ENCODE results near the gene NOXA1.
A peak's percentile ranks its signal among the peaks of the same experiment; 100 is the strongest.

NOXA1 gene

GRCh38 chr9:137398561-137399468, 24.4 kb upstream of the NOXA1 start:
- Histone ChIP-seq H3K36me3 (ENCODE audit: control insufficient read depth in 1 of 2, insufficient read depth in 2 of 2, low read length in 2 of 2) (peaks cover 0 to 13% of the 10 kb centered on the region in 2 donors), H3K4me1 (ENCODE audit: control insufficient read depth in 1 of 2, insufficient read depth in 2 of 2, low read length in 2 of 2) (no peaks in the 10 kb centered on the region), H3K27me3 (ENCODE audit: low read depth, low read length) (no peaks in the 10 kb centered on the region), H3K27ac (ENCODE audit: low read length) (no peak overlapping the region), H3K4me3 (ENCODE audit: low read depth in 1 of 2, low read length in 2 of 2) (no peak overlapping the region), H3K9me3 (ENCODE audit: control insufficient read depth in 1 of 2, low read length in 2 of 2) (no peaks in the 10 kb centered on the region)

- Histone ChIP-seq H3K36me3 (ENCODE audit: control insufficient read depth in 1 of 2, insufficient read depth in 2 of 2, low read length in 2 of 2) (no peaks in the 10 kb centered on the region), H3K9me3 (ENCODE audit: control insufficient read depth in 1 of 2, low read length in 2 of 2) (no peaks in the 10 kb centered on the region), H3K4me3 (ENCODE audit: low read depth in 1 of 2, low read length in 2 of 2) (no peak overlapping the region), H3K27ac (ENCODE audit: low read length) (no peak overlapping the region), H3K4me1 (ENCODE audit: control insufficient read depth in 1 of 2, insufficient read depth in 2 of 2, low read length in 2 of 2) (peaks cover 0 to 10% of the 10 kb centered on the region in 2 donors), H3K27me3 (ENCODE audit: low read depth, low read length) (no peaks in the 10 kb centered on the region)
Observed at GRCh38 chr9:137402746-137403145, 20.4 kb upstream of the NOXA1 start.

- no peak overlapping the region for H3K27ac ChIP-seq (ENCODE audit: low read length)
- no peaks in the 10 kb centered on the region for H3K27me3 ChIP-seq (ENCODE audit: low read depth, low read length)
- no peaks in the 10 kb centered on the region for H3K9me3 ChIP-seq (ENCODE audit: control insufficient read depth in 1 of 2, low read length in 2 of 2)
Observed at GRCh38 chr9:137403269-137403668, 19.9 kb upstream of the NOXA1 start.

GRCh38 chr9:137404961-137405567, 18.1 kb upstream of the NOXA1 start:
- H3K4me3 ChIP-seq (ENCODE audit: low read depth in 1 of 2, low read length in 2 of 2), result no peak overlapping the region
- H3K27ac ChIP-seq (ENCODE audit: low read length), result no peak overlapping the region
- H3K36me3 ChIP-seq (ENCODE audit: control insufficient read depth in 1 of 2, insufficient read depth in 2 of 2, low read length in 2 of 2), result no peaks in the 10 kb centered on the region
- H3K27me3 ChIP-seq (ENCODE audit: low read depth, low read length), result no peaks in the 10 kb centered on the region
- H3K9me3 ChIP-seq (ENCODE audit: control insufficient read depth in 1 of 2, low read length in 2 of 2), result no peaks in the 10 kb centered on the region
- peaks cover 0 to 10% of the 10 kb centered on the region in 2 donors for H3K4me1 ChIP-seq (ENCODE audit: control insufficient read depth in 1 of 2, insufficient read depth in 2 of 2, low read length in 2 of 2)

More at GRCh38 chr9:137403269-137403668, 19.9 kb upstream of the NOXA1 start:
- no peak overlapping the region for H3K4me3 ChIP-seq (ENCODE audit: low read depth in 1 of 2, low read length in 2 of 2)
- peaks cover 0 to 10% of the 10 kb centered on the region in 2 donors for H3K4me1 ChIP-seq (ENCODE audit: control insufficient read depth in 1 of 2, insufficient read depth in 2 of 2, low read length in 2 of 2)
- no peaks in the 10 kb centered on the region for H3K36me3 ChIP-seq (ENCODE audit: control insufficient read depth in 1 of 2, insufficient read depth in 2 of 2, low read length in 2 of 2)

GRCh38 chr9:137405677-137406081, 17.5 kb upstream of the NOXA1 start:
- peaks cover 0 to 10% of the 10 kb centered on the region in 2 donors for H3K4me1 ChIP-seq (ENCODE audit: control insufficient read depth in 1 of 2, insufficient read depth in 2 of 2, low read length in 2 of 2)
- H3K9me3 ChIP-seq (ENCODE audit: control insufficient read depth in 1 of 2, low read length in 2 of 2), result no peaks in the 10 kb centered on the region
- H3K36me3 ChIP-seq (ENCODE audit: control insufficient read depth in 1 of 2, insufficient read depth in 2 of 2, low read length in 2 of 2), result no peaks in the 10 kb centered on the region
- H3K27ac ChIP-seq (ENCODE audit: low read length), result no peak overlapping the region
- no peaks in the 10 kb centered on the region for H3K27me3 ChIP-seq (ENCODE audit: low read depth, low read length)
- H3K4me3 ChIP-seq (ENCODE audit: low read depth in 1 of 2, low read length in 2 of 2), result no peak overlapping the region

GRCh38 chr9:137406085-137406760, 17.0 kb upstream of the NOXA1 start:
- Histone ChIP-seq H3K36me3 (ENCODE audit: control insufficient read depth in 1 of 2, insufficient read depth in 2 of 2, low read length in 2 of 2) (no peaks in the 10 kb centered on the region), H3K4me1 (ENCODE audit: control insufficient read depth in 1 of 2, insufficient read depth in 2 of 2, low read length in 2 of 2) (peaks cover 0 to 10% of the 10 kb centered on the region in 2 donors), H3K27ac (ENCODE audit: low read length) (no peak overlapping the region), H3K4me3 (ENCODE audit: low read depth in 1 of 2, low read length in 2 of 2) (peak overlapping the region in 1 of 2 donors; percentile 46), H3K27me3 (ENCODE audit: low read depth, low read length) (no peaks in the 10 kb centered on the region), H3K9me3 (ENCODE audit: control insufficient read depth in 1 of 2, low read length in 2 of 2) (no peaks in the 10 kb centered on the region)

- H3K36me3 ChIP-seq (ENCODE audit: control insufficient read depth in 1 of 2, insufficient read depth in 2 of 2, low read length in 2 of 2), result no peaks in the 10 kb centered on the region
- H3K27ac ChIP-seq (ENCODE audit: low read length), result no peak overlapping the region
- H3K4me1 ChIP-seq (ENCODE audit: control insufficient read depth in 1 of 2, insufficient read depth in 2 of 2, low read length in 2 of 2), result peaks cover 0 to 10% of the 10 kb centered on the region in 2 donors
- H3K9me3 ChIP-seq (ENCODE audit: control insufficient read depth in 1 of 2, low read length in 2 of 2), result no peaks in the 10 kb centered on the region
- no peaks in the 10 kb centered on the region for H3K27me3 ChIP-seq (ENCODE audit: low read depth, low read length)
- peak overlapping the region; percentile 3 to 46 for H3K4me3 ChIP-seq (ENCODE audit: low read depth in 1 of 2, low read length in 2 of 2)
Observed at GRCh38 chr9:137406876-137407589, 16.2 kb upstream of the NOXA1 start.

- Histone ChIP-seq H3K27ac (ENCODE audit: low read length) (no peak overlapping the region), H3K27me3 (ENCODE audit: low read depth, low read length) (no peaks in the 10 kb centered on the region), H3K36me3 (ENCODE audit: control insufficient read depth in 1 of 2, insufficient read depth in 2 of 2, low read length in 2 of 2) (no peaks in the 10 kb centered on the region), H3K4me3 (ENCODE audit: low read depth in 1 of 2, low read length in 2 of 2) (peak overlapping the region in 1 of 2 donors; percentile 46), H3K9me3 (ENCODE audit: control insufficient read depth in 1 of 2, low read length in 2 of 2) (no peaks in the 10 kb centered on the region), H3K4me1 (ENCODE audit: control insufficient read depth in 1 of 2, insufficient read depth in 2 of 2, low read length in 2 of 2) (peaks cover 0 to 10% of the 10 kb centered on the region in 2 donors)
Observed at GRCh38 chr9:137407590-137408300, 15.4 kb upstream of the NOXA1 start.

GRCh38 chr9:137408651-137409405, 14.4 kb upstream of the NOXA1 start:
- no peak overlapping the region for H3K27ac ChIP-seq (ENCODE audit: low read length)
- H3K9me3 ChIP-seq (ENCODE audit: control insufficient read depth in 1 of 2, low read length in 2 of 2), result no peaks in the 10 kb centered on the region
- no peaks in the 10 kb centered on the region for H3K27me3 ChIP-seq (ENCODE audit: low read depth, low read length)
- H3K36me3 ChIP-seq (ENCODE audit: control insufficient read depth in 1 of 2, insufficient read depth in 2 of 2, low read length in 2 of 2), result no peaks in the 10 kb centered on the region
- H3K4me3 ChIP-seq (ENCODE audit: low read depth in 1 of 2, low read length in 2 of 2), result no peak overlapping the region
- H3K4me1 ChIP-seq (ENCODE audit: control insufficient read depth in 1 of 2, insufficient read depth in 2 of 2, low read length in 2 of 2), result peaks cover 0 to 10% of the 10 kb centered on the region in 2 donors

- H3K27me3 ChIP-seq (ENCODE audit: low read depth, low read length), result no peaks in the 10 kb centered on the region
- H3K9me3 ChIP-seq (ENCODE audit: control insufficient read depth in 1 of 2, low read length in 2 of 2), result no peaks in the 10 kb centered on the region
- H3K27ac ChIP-seq (ENCODE audit: low read length), result no peak overlapping the region
- peaks cover 3 to 10% of the 10 kb centered on the region in 2 donors for H3K4me1 ChIP-seq (ENCODE audit: control insufficient read depth in 1 of 2, insufficient read depth in 2 of 2, low read length in 2 of 2)
- no peak overlapping the region for H3K4me3 ChIP-seq (ENCODE audit: low read depth in 1 of 2, low read length in 2 of 2)
- H3K36me3 ChIP-seq (ENCODE audit: control insufficient read depth in 1 of 2, insufficient read depth in 2 of 2, low read length in 2 of 2), result no peaks in the 10 kb centered on the region
Observed at GRCh38 chr9:137409515-137409914, 13.7 kb upstream of the NOXA1 start.
